NCI-H2171 (cell line): ENCODE results near the gene FDPS.
"Not testable (repeated sequence)": the region's sequence is repeated elsewhere in the genome, so short reads cannot be mapped to it uniquely, and the experiment has no call there.

Experiments used
- DNase-seq: peaks from one replicate; lab custom pipeline; 2025; lab: John Stamatoyannopoulos, UW

FDPS gene

GRCh38 chr1:155320252-155320651 lies 11.6 kb downstream of the FDPS start:
- DNase-seq, result no peak

GRCh38 chr1:155320661-155321617 lies 12.3 kb downstream of the FDPS start, which contains the start of gene RUSC1:
RUSC1 (plus strand) TSS chr1:155320894; CDS start chr1:155321774, 880 bp downstream.
- peak; percentile 45 for DNase-seq

- no peak for DNase-seq
Observed at GRCh38 chr1:155321639-155322503, 13.2 kb downstream of the FDPS start.

- DNase-seq, result no peak
Observed at GRCh38 chr1:155322571-155322952, 13.9 kb downstream of the FDPS start.

GRCh38 chr1:155322953-155323728 lies 14.5 kb downstream of the FDPS start:
- peak; percentile 49 for DNase-seq

- DNase-seq, result peak; percentile 68
Observed at GRCh38 chr1:155323729-155324036, 15.0 kb downstream of the FDPS start.

- DNase-seq, result peak; percentile 87
Observed at GRCh38 chr1:155324037-155324716, 15.5 kb downstream of the FDPS start.

- DNase-seq, result peak; percentile 19
Observed at GRCh38 chr1:155324717-155325602, 16.3 kb downstream of the FDPS start.

- DNase-seq, result no peak
Observed at GRCh38 chr1:155325603-155325893, 16.9 kb downstream of the FDPS start.

GRCh38 chr1:155326020-155326526 lies 17.4 kb downstream of the FDPS start:
- no peak for DNase-seq

GRCh38 chr1:155326631-155327037 lies 18.0 kb downstream of the FDPS start:
- no peak for DNase-seq

GRCh38 chr1:155327981-155328380 lies 19.3 kb downstream of the FDPS start:
- DNase-seq, result no peak

GRCh38 chr1:155328856-155329255 lies 20.2 kb downstream of the FDPS start:
- not testable (repeated sequence) for DNase-seq

GRCh38 chr1:155329980-155330598 lies 21.4 kb downstream of the FDPS start:
- DNase-seq, result no peak

- no peak for DNase-seq
Observed at GRCh38 chr1:155334962-155335361, 26.3 kb downstream of the FDPS start.

GRCh38 chr1:155339515-155340097 lies 30.9 kb downstream of the FDPS start:
- no peak for DNase-seq

- no peak for DNase-seq
Observed at GRCh38 chr1:155342842-155343241, 34.2 kb downstream of the FDPS start.

GRCh38 chr1:155352631-155353030 lies 44.0 kb downstream of the FDPS start:
- no peak for DNase-seq

GRCh38 chr1:155360051-155360450 lies 51.4 kb downstream of the FDPS start:
- no peak for DNase-seq
